ENCODE results near the gene SPATA31E1. TPM values are rescaled to one million over a fixed set of nuclear protein-coding genes. Genes with fewer than 3 reads are reported as not detected.
A peak's percentile ranks its signal among the peaks of the same experiment; 100 is the strongest.

Gene SPATA31E1
- total RNA-seq = not detected in 3 replicates
- long read RNA-seq = 0 reads

DNA sequence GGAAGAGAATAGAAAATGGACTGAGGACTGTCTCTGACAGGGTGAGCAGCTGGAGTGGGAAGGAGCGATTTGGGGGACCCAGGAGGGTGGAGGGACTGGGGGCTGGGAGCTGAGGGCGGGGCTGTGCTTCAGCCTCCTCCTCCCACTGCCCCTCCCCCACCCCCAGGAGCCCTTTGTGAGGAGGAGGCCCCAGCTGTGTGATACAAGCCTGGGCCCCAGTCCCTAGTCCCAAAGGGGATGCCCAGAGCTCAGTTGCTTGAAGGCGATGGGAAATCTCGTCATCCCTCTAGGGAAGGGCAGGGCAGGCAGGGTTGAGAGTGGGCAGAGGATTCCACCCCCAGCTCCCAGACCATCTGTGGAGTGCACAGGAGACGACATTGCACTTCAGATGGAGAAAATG is at the start of gene SPATA31E1:
Gene SPATA31E1, plus strand, starts transcription at position 251 of the 400 bp plus-strand sequence. Its CDS starts 15 bp downstream, at position 266.
- Mint-ChIP-seq H3K4me1 (ENCODE audit: low read depth) (peaks cover 14% of the 10 kb centered on the region), H3K4me3 (ENCODE audit: unreplicated experiment) (no peak within 1 kb of the TSS), H3K9me3 (ENCODE audit: low read depth) (peaks cover 7% of the 10 kb centered on the region), H3K27me3 (ENCODE audit: low read depth) (no peaks in the 10 kb centered on the region), H3K27ac (ENCODE audit: unreplicated experiment) (no peak within 1 kb of the TSS), H3K36me3 (ENCODE audit: low read depth) (no peaks in the 10 kb centered on the region)
- TF ChIP-seq, protein P1, sequence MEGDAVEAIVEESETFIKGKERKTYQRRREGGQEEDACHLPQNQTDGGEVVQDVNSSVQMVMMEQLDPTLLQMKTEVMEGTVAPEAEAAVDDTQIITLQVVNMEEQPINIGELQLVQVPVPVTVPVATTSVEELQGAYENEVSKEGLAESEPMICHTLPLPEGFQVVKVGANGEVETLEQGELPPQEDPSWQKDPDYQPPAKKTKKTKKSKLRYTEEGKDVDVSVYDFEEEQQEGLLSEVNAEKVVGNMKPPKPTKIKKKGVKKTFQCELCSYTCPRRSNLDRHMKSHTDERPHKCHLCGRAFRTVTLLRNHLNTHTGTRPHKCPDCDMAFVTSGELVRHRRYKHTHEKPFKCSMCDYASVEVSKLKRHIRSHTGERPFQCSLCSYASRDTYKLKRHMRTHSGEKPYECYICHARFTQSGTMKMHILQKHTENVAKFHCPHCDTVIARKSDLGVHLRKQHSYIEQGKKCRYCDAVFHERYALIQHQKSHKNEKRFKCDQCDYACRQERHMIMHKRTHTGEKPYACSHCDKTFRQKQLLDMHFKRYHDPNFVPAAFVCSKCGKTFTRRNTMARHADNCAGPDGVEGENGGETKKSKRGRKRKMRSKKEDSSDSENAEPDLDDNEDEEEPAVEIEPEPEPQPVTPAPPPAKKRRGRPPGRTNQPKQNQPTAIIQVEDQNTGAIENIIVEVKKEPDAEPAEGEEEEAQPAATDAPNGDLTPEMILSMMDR (IDR thresholded peaks at IDR 0.05) = no peak
- no peak for DNase-seq (ENCODE audit: low spot score)

DNA sequence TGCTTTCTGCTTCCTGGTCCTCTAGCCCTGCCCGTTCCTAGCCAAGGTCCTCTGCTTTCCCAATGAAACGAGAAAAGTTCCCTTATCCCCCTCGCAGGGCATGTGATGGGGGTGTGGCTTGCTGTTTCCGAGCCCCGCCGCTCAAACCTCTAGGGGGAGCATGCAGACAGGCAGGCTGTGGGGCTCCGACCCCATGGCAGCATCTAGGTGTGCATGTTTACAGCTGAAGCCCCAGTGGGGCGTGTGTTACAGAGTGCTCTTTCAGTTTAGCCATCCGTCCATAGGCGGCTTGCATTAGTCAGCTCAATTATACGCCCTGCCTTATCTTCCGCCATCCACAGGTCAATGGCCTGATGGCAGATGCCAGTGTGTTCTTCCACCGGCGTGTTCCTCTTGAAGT is 48.3 kb upstream of the SPATA31E1 start:
- no peaks in the 10 kb centered on the region for H3K9me3 Mint-ChIP-seq (ENCODE audit: low read depth)
- TF ChIP-seq, protein P1 (IDR thresholded peaks at IDR 0.05) = peak; percentile 15
- no peaks in the 10 kb centered on the region for H3K36me3 Mint-ChIP-seq (ENCODE audit: low read depth)
- peaks cover 8% of the 10 kb centered on the region for H3K4me1 Mint-ChIP-seq (ENCODE audit: low read depth)
- H3K4me3 Mint-ChIP-seq (ENCODE audit: unreplicated experiment) = no peak overlapping the region
- peaks cover 5% of the 10 kb centered on the region for H3K27me3 Mint-ChIP-seq (ENCODE audit: low read depth)
- no peak overlapping the region for H3K27ac Mint-ChIP-seq (ENCODE audit: unreplicated experiment)
- DNase-seq (ENCODE audit: low spot score) = no peak

GRCh38 chr9:87836536-87836935 is 46.1 kb upstream of the SPATA31E1 start:
- H3K9me3 Mint-ChIP-seq (ENCODE audit: low read depth) = no peaks in the 10 kb centered on the region
- no peaks in the 10 kb centered on the region for H3K4me1 Mint-ChIP-seq (ENCODE audit: low read depth)
- TF ChIP-seq, protein P1 (IDR thresholded peaks at IDR 0.05) = no peak
- H3K27me3 Mint-ChIP-seq (ENCODE audit: low read depth) = peaks cover 5% of the 10 kb centered on the region
- no peak for DNase-seq (ENCODE audit: low spot score)
- H3K36me3 Mint-ChIP-seq (ENCODE audit: low read depth) = no peaks in the 10 kb centered on the region
- no peak overlapping the region for H3K4me3 Mint-ChIP-seq (ENCODE audit: unreplicated experiment)
- no peak overlapping the region for H3K27ac Mint-ChIP-seq (ENCODE audit: unreplicated experiment)

DNA sequence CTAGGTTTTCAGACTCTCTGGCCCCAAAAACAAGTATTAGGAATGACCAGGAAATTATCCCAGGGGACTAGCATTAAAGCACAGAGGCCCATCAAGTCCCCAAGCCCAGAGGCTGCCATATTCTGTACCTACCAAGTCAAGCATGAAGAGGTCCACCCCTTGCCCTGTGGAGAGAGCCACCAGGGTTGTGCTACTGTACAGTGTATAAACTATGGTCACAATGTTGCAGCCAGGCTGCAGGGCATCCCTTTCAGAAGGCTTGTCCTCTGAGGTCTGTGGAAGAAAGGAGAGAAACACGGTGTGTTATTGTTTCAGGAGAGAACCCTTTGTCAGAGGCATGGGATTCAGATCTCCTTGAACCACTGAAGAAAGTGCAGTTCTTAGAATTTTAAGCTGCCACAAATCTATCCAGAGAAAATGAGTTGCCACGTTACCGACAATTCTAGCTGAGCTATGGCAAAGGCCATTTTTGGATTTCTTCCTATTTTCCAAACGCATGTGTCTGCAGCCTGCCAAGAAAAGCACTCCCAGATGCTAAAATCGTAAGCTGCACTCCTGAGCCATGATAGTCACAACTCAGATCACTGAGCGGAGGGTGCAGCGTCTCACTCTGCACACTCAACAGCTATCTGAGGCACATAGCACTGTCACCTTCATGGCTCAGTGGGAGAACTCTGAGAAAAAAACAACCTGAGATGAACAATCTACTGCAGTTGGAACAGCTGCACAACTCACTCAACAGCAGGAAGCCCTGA is 45.5 kb upstream of the SPATA31E1 start:
- Mint-ChIP-seq H3K36me3 (ENCODE audit: low read depth) (no peaks in the 10 kb centered on the region), H3K9me3 (ENCODE audit: low read depth) (no peaks in the 10 kb centered on the region), H3K27ac (ENCODE audit: unreplicated experiment) (no peak overlapping the region), H3K27me3 (ENCODE audit: low read depth) (peaks cover 5% of the 10 kb centered on the region), H3K4me1 (ENCODE audit: low read depth) (no peaks in the 10 kb centered on the region), H3K4me3 (ENCODE audit: unreplicated experiment) (no peak overlapping the region)
- TF ChIP-seq, protein P1 (IDR thresholded peaks at IDR 0.05) = no peak
- DNase-seq (ENCODE audit: low spot score) = no peak

DNA sequence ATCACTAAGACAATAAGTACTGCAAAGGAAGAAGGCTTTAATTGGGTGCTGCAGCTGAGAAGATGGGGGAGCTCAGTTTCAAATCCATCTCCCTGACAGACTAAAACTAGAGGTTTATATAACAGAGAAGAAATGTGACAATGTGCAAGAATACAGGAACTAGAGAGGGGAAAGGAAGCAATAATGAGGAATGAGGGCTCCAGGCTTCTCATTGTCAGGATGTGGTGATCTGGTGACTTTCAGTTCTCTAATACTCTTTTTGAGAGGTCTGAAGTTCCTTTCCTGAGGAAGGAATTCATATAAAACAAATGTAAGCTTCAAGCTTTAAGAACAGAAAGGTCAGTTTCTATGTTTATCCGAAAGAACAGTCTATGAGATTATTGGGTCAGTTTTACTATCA is 42.5 kb upstream of the SPATA31E1 start:
- H3K27me3 Mint-ChIP-seq (ENCODE audit: low read depth) = peaks cover 5% of the 10 kb centered on the region
- H3K4me3 Mint-ChIP-seq (ENCODE audit: unreplicated experiment) = no peak overlapping the region
- TF ChIP-seq, protein P1 (IDR thresholded peaks at IDR 0.05) = no peak
- H3K27ac Mint-ChIP-seq (ENCODE audit: unreplicated experiment) = no peak overlapping the region
- no peaks in the 10 kb centered on the region for H3K4me1 Mint-ChIP-seq (ENCODE audit: low read depth)
- DNase-seq (ENCODE audit: low spot score) = no peak
- H3K9me3 Mint-ChIP-seq (ENCODE audit: low read depth) = no peaks in the 10 kb centered on the region
- no peaks in the 10 kb centered on the region for H3K36me3 Mint-ChIP-seq (ENCODE audit: low read depth)
